Activated T-cell treated with anti-CD3 and anti-CD28 coated beads, Interleukin-2, amount 50 U/mL, for 4 hours (primary cell): ENCODE results near the gene ARID3B. TPM values are rescaled to one million over a fixed set of nuclear protein-coding genes. Genes with fewer than 3 reads are reported as not detected.

Experiments
- ATAC-seq, 2 donors: fragments of 200-7000 bp; cut with Tn5 transposase; one replicate each; pipeline ENCODE4 v1.10.0; 2021
- DNase-seq: peaks from one replicate; pipeline ENCODE4 v3.0.0-alpha.2; 2020
- H3K27me3 Mint-ChIP-seq: one replicate; pipeline ENCODE4 v1.8.0; 2021; ENCODE audit warnings: low read depth, mixed read lengths
- H3K36me3 Mint-ChIP-seq: one replicate; pipeline ENCODE4 v1.8.0; 2022; ENCODE audit warnings: mixed read lengths; ENCODE audit not compliant: insufficient read depth
- H3K4me1 Mint-ChIP-seq: one replicate; pipeline ENCODE4 v1.8.0; 2021; ENCODE audit warnings: low read depth, mixed read lengths
- H3K4me3 Mint-ChIP-seq: one replicate; pipeline ENCODE4 v1.8.0; 2021; ENCODE audit warnings: mild to moderate bottlenecking, moderate library complexity, mixed read lengths
- H3K9me3 Mint-ChIP-seq: one replicate; pipeline ENCODE4 v1.8.0; 2021; ENCODE audit warnings: mixed read lengths
- total RNA-seq, 3 donors: library from RNA; stranded (reverse); gene quantifications; one replicate each; pipeline ENCODE4 v1.2.1, GENCODE V29; 2021

The ARID3B gene
- total RNA-seq, 3 donors from 2014 or later: 15.4 to 23.0 (median 21.8) TPM

GRCh38 chr15:74611834-74612233 lies 70.8 kb downstream of the ARID3B start:
- Mint-ChIP-seq H3K4me1 (peaks cover 8% of the 10 kb centered on the region), H3K4me3 (no peak overlapping the region), H3K9me3 (no peaks in the 10 kb centered on the region), H3K36me3 (no peaks in the 10 kb centered on the region), H3K27me3 (no peaks in the 10 kb centered on the region)
- ATAC-seq: no peak
- DNase-seq: no peak

GRCh38 chr15:74612677-74613076 lies 71.7 kb downstream of the ARID3B start:
- H3K36me3 Mint-ChIP-seq: peaks cover 4% of the 10 kb centered on the region
- H3K27me3 Mint-ChIP-seq: no peaks in the 10 kb centered on the region
- no peak for DNase-seq
- no peaks in the 10 kb centered on the region for H3K9me3 Mint-ChIP-seq
- ATAC-seq: no peak
- no peak overlapping the region for H3K4me3 Mint-ChIP-seq
- peaks cover 17% of the 10 kb centered on the region for H3K4me1 Mint-ChIP-seq

- ATAC-seq (no peak), DNase-seq (no peak)
- H3K4me1 Mint-ChIP-seq: peaks cover 23% of the 10 kb centered on the region
- H3K27me3 Mint-ChIP-seq: no peaks in the 10 kb centered on the region
- H3K9me3 Mint-ChIP-seq: no peaks in the 10 kb centered on the region
- H3K4me3 Mint-ChIP-seq: peak overlapping the region; percentile 93
- peaks cover 4% of the 10 kb centered on the region for H3K36me3 Mint-ChIP-seq
These were observed 72.3 kb downstream of the ARID3B start for GRCh38 chr15:74613089-74613952.

GRCh38 chr15:74613953-74614743 lies 73.1 kb downstream of the ARID3B start:
- peak in 1 of 2 donors; percentile 60 for ATAC-seq

GRCh38 chr15:74614744-74615507 lies 73.9 kb downstream of the ARID3B start:
- Mint-ChIP-seq H3K4me3 (peak overlapping the region; percentile 93), H3K9me3 (no peaks in the 10 kb centered on the region), H3K4me1 (peaks cover 38% of the 10 kb centered on the region), H3K36me3 (peaks cover 4% of the 10 kb centered on the region), H3K27me3 (no peaks in the 10 kb centered on the region)
- DNase-seq (peak; percentile 90), ATAC-seq (peak; percentile 47 to 58)

More at GRCh38 chr15:74613953-74614743, 73.1 kb downstream of the ARID3B start:
- peaks cover 31% of the 10 kb centered on the region for H3K4me1 Mint-ChIP-seq
- no peaks in the 10 kb centered on the region for H3K27me3 Mint-ChIP-seq
- H3K9me3 Mint-ChIP-seq: no peaks in the 10 kb centered on the region
- peaks cover 4% of the 10 kb centered on the region for H3K36me3 Mint-ChIP-seq
- DNase-seq: no peak
- peak overlapping the region; percentile 93 for H3K4me3 Mint-ChIP-seq

GRCh38 chr15:74615508-74616365 lies 74.7 kb downstream of the ARID3B start, which contains the start of gene CLK3:
Gene CLK3, plus strand, starts transcription at chr15:74615836. Its CDS starts 3,361 bp downstream, at chr15:74619197.
- Mint-ChIP-seq H3K9me3 (no peaks in the 10 kb centered on the region), H3K27me3 (no peaks in the 10 kb centered on the region), H3K4me3 (peak within 1 kb of the TSS; percentile 93), H3K4me1 (peaks cover 45% of the 10 kb centered on the region), H3K36me3 (peaks cover 11% of the 10 kb centered on the region)
- DNase-seq (peak; percentile 97), ATAC-seq (peak; percentile 87 to 89)

- H3K9me3 Mint-ChIP-seq: no peaks in the 10 kb centered on the region
- DNase-seq (peak; percentile 55), ATAC-seq (no peak)
- H3K4me1 Mint-ChIP-seq: peaks cover 50% of the 10 kb centered on the region
- H3K4me3 Mint-ChIP-seq: peak overlapping the region; percentile 93
- H3K27me3 Mint-ChIP-seq: no peaks in the 10 kb centered on the region
- peaks cover 16% of the 10 kb centered on the region for H3K36me3 Mint-ChIP-seq
These were observed 75.4 kb downstream of the ARID3B start for GRCh38 chr15:74616366-74616939.

GRCh38 chr15:74616996-74617395 lies 76.0 kb downstream of the ARID3B start:
- H3K9me3 Mint-ChIP-seq: no peaks in the 10 kb centered on the region
- peaks cover 19% of the 10 kb centered on the region for H3K36me3 Mint-ChIP-seq
- peak overlapping the region; percentile 93 for H3K4me3 Mint-ChIP-seq
- DNase-seq (no peak), ATAC-seq (no peak)
- H3K4me1 Mint-ChIP-seq: peaks cover 54% of the 10 kb centered on the region
- no peaks in the 10 kb centered on the region for H3K27me3 Mint-ChIP-seq

- DNase-seq (no peak), ATAC-seq (no peak)
- no peaks in the 10 kb centered on the region for H3K27me3 Mint-ChIP-seq
- H3K9me3 Mint-ChIP-seq: no peaks in the 10 kb centered on the region
- H3K4me1 Mint-ChIP-seq: peaks cover 54% of the 10 kb centered on the region
- H3K4me3 Mint-ChIP-seq: no peak overlapping the region
- H3K36me3 Mint-ChIP-seq: peaks cover 31% of the 10 kb centered on the region
These were observed 78.0 kb downstream of the ARID3B start for GRCh38 chr15:74618841-74619596.

- H3K36me3 Mint-ChIP-seq: peaks cover 36% of the 10 kb centered on the region
- H3K9me3 Mint-ChIP-seq: no peaks in the 10 kb centered on the region
- peaks cover 54% of the 10 kb centered on the region for H3K4me1 Mint-ChIP-seq
- ATAC-seq: no peak
- DNase-seq: no peak
- H3K27me3 Mint-ChIP-seq: no peaks in the 10 kb centered on the region
- H3K4me3 Mint-ChIP-seq: no peak overlapping the region
These were observed 79.1 kb downstream of the ARID3B start for GRCh38 chr15:74619916-74620635.

- Mint-ChIP-seq H3K4me1 (peaks cover 58% of the 10 kb centered on the region), H3K4me3 (no peak overlapping the region)
- peak; percentile 89 to 90 for ATAC-seq
These were observed 79.9 kb downstream of the ARID3B start for GRCh38 chr15:74620636-74621545.

More at GRCh38 chr15:74620636-74621545, 79.9 kb downstream of the ARID3B start:
- Mint-ChIP-seq H3K27me3 (no peaks in the 10 kb centered on the region), H3K36me3 (peaks cover 41% of the 10 kb centered on the region), H3K9me3 (no peaks in the 10 kb centered on the region)
- DNase-seq: peak; percentile 65
